ENCODE measurements around the gene ZNF277.

ZNF277 gene

GRCh38 chr7:112188257-112188656 lies 18.2 kb upstream of the ZNF277 start:
- no peak overlapping the region for H3K4me3 ChIP-seq (ENCODE audit: low read depth, low read length)
- TF ChIP-seq MAX (IDR thresholded peaks at IDR 0.05; ENCODE audit: low read depth, low read length): no peak
- TF ChIP-seq MYC (IDR thresholded peaks at IDR 0.05; ENCODE audit: low read depth, low read length): no peak
- no peak for TF ChIP-seq CTCF (IDR thresholded peaks at IDR 0.05; ENCODE audit: low read depth, low read length)
- no peak for TF ChIP-seq POLR2A (IDR thresholded peaks at IDR 0.05; ENCODE audit: extremely low read depth, insufficient read length)
- DNase-seq (ENCODE audit: low read depth): no peak

GRCh38 chr7:112189691-112190090 lies 16.8 kb upstream of the ZNF277 start:
- no peak for DNase-seq (ENCODE audit: low read depth)

DNA sequence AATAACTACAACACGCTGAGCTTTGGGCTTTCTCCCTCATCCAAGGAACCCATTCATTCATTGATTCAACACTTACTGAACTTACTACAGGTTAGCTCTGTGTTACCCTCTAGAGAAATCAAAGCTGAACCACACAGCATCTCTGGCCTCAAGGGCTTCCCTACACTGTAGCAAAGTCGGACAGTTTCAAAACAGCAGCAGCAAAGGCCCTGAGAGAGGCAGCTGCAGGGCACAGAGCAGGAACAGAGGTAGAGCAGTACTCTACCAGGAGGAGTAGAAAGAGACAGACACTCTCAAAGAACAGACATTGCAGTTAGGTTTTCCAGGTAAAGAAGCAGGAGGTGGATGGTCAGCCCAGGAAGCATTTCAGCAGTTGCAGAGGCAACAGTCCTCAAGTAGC lies 16.4 kb upstream of the ZNF277 start:
- TF ChIP-seq POLR2A (IDR thresholded peaks at IDR 0.05; ENCODE audit: extremely low read depth, insufficient read length): no peak
- no peak for TF ChIP-seq MAX (IDR thresholded peaks at IDR 0.05; ENCODE audit: low read depth, low read length)
- TF ChIP-seq MYC (IDR thresholded peaks at IDR 0.05; ENCODE audit: low read depth, low read length): no peak
- TF ChIP-seq CTCF (IDR thresholded peaks at IDR 0.05; ENCODE audit: low read depth, low read length): no peak
- DNase-seq (ENCODE audit: low read depth): no peak
- H3K4me3 ChIP-seq (ENCODE audit: low read depth, low read length): no peak overlapping the region

More at GRCh38 chr7:112189691-112190090, 16.8 kb upstream of the ZNF277 start:
- TF ChIP-seq POLR2A (IDR thresholded peaks at IDR 0.05; ENCODE audit: extremely low read depth, insufficient read length) (no peak), CTCF (IDR thresholded peaks at IDR 0.05; ENCODE audit: low read depth, low read length) (no peak), MAX (IDR thresholded peaks at IDR 0.05; ENCODE audit: low read depth, low read length) (no peak), MYC (IDR thresholded peaks at IDR 0.05; ENCODE audit: low read depth, low read length) (no peak)
- H3K4me3 ChIP-seq (ENCODE audit: low read depth, low read length): no peak overlapping the region

DNA sequence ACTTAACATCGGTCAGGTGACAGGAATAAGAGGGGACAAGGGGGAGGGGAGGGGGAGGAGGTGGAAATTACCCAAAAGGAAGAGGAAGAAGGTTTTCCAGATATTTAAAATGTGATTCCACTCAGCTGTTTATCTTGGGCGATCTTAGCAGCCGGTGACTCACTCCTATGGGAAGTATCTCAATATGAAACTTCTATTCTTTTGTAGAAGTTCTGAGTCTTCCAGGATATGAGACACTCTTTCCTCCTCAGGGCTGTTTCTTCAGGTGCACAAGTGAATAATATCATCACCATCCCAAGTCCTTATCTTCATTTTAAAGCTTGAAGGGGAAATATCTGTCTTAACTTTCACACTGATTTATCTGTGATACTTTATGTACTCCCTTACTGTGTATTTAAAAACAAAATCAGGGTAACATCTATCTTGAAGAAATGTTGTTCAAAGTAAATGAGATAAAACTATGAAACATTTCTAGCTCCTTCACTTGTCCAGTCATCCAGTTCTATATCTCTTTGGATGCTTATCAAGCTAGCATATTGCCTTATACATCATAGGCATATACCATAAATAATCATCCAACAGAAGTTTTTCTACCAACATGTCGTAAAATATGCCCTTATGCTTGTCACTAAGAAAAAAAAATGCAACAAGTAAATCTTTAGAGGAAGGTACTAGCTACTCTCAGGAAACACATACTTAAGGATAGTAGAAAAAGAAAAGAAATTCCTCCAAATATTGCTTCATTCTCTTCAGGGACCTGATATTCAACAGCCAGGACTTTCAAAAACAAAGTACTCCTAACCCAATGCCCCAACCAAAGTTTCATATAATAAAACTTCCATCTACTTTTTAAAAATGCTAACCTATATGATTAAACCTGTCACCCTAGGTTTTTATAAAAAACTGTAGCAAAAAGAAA lies 14.0 kb upstream of the ZNF277 start:
- TF ChIP-seq MYC (IDR thresholded peaks at IDR 0.05; ENCODE audit: low read depth, low read length) (no peak), POLR2A (IDR thresholded peaks at IDR 0.05; ENCODE audit: extremely low read depth, insufficient read length) (no peak), MAX (IDR thresholded peaks at IDR 0.05; ENCODE audit: low read depth, low read length) (no peak), CTCF (IDR thresholded peaks at IDR 0.05; ENCODE audit: low read depth, low read length) (no peak)
- no peak for DNase-seq (ENCODE audit: low read depth)
- H3K4me3 ChIP-seq (ENCODE audit: low read depth, low read length): no peak overlapping the region

- no peak overlapping the region for H3K4me3 ChIP-seq (ENCODE audit: low read depth, low read length)
- TF ChIP-seq MYC (IDR thresholded peaks at IDR 0.05; ENCODE audit: low read depth, low read length) (no peak), MAX (IDR thresholded peaks at IDR 0.05; ENCODE audit: low read depth, low read length) (no peak), CTCF (IDR thresholded peaks at IDR 0.05; ENCODE audit: low read depth, low read length) (no peak), POLR2A (IDR thresholded peaks at IDR 0.05; ENCODE audit: extremely low read depth, insufficient read length) (no peak)
- DNase-seq (ENCODE audit: low read depth): no peak
These were observed 12.5 kb upstream of the ZNF277 start for GRCh38 chr7:112193915-112194502.
